ENCODE measurements around the gene TNFAIP8L2.

DNA sequence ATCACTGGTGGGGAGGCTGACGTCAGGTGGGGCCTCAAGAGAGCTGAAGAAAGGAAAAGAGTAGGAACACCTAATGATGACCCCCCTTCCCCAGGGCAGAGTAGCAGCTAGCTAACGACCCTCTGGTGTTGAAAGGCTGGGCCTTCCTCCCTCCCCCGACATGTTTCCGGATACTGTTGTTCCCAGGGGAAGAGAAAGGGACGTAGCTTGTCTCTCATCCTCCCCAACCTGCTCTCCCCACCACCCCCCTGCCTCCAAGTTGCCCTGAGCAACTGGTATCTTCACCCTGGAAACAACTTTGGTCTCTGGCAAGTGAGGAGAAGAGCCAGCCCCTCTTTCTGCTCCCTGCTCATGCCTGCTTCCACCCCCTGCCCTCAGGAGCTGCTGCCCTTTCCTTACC is 12.5 kb upstream of the TNFAIP8L2 start:
- TF ChIP-seq, protein P1, sequence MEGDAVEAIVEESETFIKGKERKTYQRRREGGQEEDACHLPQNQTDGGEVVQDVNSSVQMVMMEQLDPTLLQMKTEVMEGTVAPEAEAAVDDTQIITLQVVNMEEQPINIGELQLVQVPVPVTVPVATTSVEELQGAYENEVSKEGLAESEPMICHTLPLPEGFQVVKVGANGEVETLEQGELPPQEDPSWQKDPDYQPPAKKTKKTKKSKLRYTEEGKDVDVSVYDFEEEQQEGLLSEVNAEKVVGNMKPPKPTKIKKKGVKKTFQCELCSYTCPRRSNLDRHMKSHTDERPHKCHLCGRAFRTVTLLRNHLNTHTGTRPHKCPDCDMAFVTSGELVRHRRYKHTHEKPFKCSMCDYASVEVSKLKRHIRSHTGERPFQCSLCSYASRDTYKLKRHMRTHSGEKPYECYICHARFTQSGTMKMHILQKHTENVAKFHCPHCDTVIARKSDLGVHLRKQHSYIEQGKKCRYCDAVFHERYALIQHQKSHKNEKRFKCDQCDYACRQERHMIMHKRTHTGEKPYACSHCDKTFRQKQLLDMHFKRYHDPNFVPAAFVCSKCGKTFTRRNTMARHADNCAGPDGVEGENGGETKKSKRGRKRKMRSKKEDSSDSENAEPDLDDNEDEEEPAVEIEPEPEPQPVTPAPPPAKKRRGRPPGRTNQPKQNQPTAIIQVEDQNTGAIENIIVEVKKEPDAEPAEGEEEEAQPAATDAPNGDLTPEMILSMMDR (conservative IDR thresholded peaks at IDR 0.05 in 1 of 2, IDR thresholded peaks at IDR 0.05 in 1 of 2; ENCODE audit: extremely low read depth in 1 of 2, insufficient read depth in 1 of 2, low read depth in 1 of 2, low read length in 2 of 2), result no peak
- no peak for TF ChIP-seq EZH2 (IDR thresholded peaks at IDR 0.05; ENCODE audit: borderline replicate concordance, low read length)
